ENCODE measurements around the gene CBX1. TPM values are rescaled to one million over a fixed set of nuclear protein-coding genes. Genes with fewer than 3 reads are reported as not detected.

Gene CBX1
- 10 to 100 TPM; 51.4 to 52.8 TPM for total RNA-seq

GRCh38 chr17:48101012-48101720 lies at the start of gene CBX1:
Gene CBX1 (minus strand): TSS chr17:48101478. CDS start chr17:48077004, 24,474 bp downstream.

GRCh38 chr17:48107137-48108055 lies 6.1 kb upstream of the CBX1 start, which contains the start of gene SNX11:
Gene SNX11 (plus strand): TSS chr17:48107766. CDS start chr17:48112044, 4,278 bp downstream.

GRCh38 chr17:48047741-48048383 lies 53.4 kb downstream of the CBX1 start, which contains the start of gene NFE2L1:
Gene NFE2L1 (plus strand): TSS chr17:48048359. CDS start chr17:48051119, 2,760 bp downstream.

GRCh38 chr17:48037036-48037837 lies 64.0 kb downstream of the CBX1 start, which contains the start of gene COPZ2:
Gene COPZ2 (minus strand): TSS chr17:48037797. CDS start chr17:48037777, 20 bp downstream.

Small RNAs within 50 kb of the gene (microRNA-seq; reads per million reads assigned to microRNA genes)
- 17.1 reads per million, percentile 50 among the genes with 10 or more reads in this experiment for gene MIR152 (ENCODE audit: borderline microRNAs expressed, borderline replicate concordance)

Other genes starting within 250 kb of the CBX1 start
- gene SP2, start 205.2 kb downstream of the CBX1 start, total RNA-seq = 10 to 100 TPM; 27.7 to 27.8 TPM
- gene PNPO, start 159.9 kb downstream of the CBX1 start, total RNA-seq = 10 to 100 TPM; 24.5 to 25.9 TPM
- gene PRR15L, start 143.6 kb downstream of the CBX1 start, total RNA-seq = not detected
- 100 to 1,000 TPM; 203 to 218 TPM for gene CDK5RAP3, start 130.4 kb downstream of the CBX1 start, total RNA-seq
- gene COPZ2, start 63.7 kb downstream of the CBX1 start, total RNA-seq = 1 to 10 TPM; 4.4 to 5.9 TPM
- gene NFE2L1, start 53.1 kb downstream of the CBX1 start, total RNA-seq = 10 to 100 TPM; 50.8 to 63.5 TPM
- gene SNX11, start 6.3 kb upstream of the CBX1 start, total RNA-seq = 10 to 100 TPM; 23.8 to 24.5 TPM